Mesendoderm (in vitro differentiated cells): ENCODE results near the gene GOLGA2.
A peak's percentile ranks its signal among the peaks of the same experiment; 100 is the strongest.
"Not testable (repeated sequence)": the region's sequence is repeated elsewhere in the genome, so short reads cannot be mapped to it uniquely, and the experiment has no call there.

Experiments
- DNase-seq: peaks from one replicate; pipeline ENCODE4 v3.0.0; 2013
- H2AK5ac ChIP-seq: 2 replicates; pipeline ENCODE4 v1.6.1; 2013; ENCODE audit warnings: low read length, inconsistent platforms
- H2BK120ac ChIP-seq: 2 replicates; pipeline ENCODE4 v1.6.1; 2013; ENCODE audit warnings: low read depth, mild to moderate bottlenecking, low read length, moderate library complexity, mixed read lengths
- H2BK15ac ChIP-seq: replicated peaks from 2 replicates; pipeline ENCODE4 v1.6.1; 2013; ENCODE audit warnings: low read depth, mild to moderate bottlenecking, moderate library complexity
- H2BK5ac ChIP-seq: 2 replicates; pipeline ENCODE4 v1.6.1; 2013; ENCODE audit warnings: low read length, inconsistent platforms
- H3K18ac ChIP-seq: 2 replicates; pipeline ENCODE4 v1.6.1; 2013; ENCODE audit warnings: mild to moderate bottlenecking, low read length, mixed read lengths
- H3K23ac ChIP-seq: one replicate; pipeline ENCODE4 v1.6.1; 2013; ENCODE audit warnings: low read length
- H3K27ac ChIP-seq: 2 replicates; pipeline ENCODE4 v1.5.1; 2013; ENCODE audit warnings: low read depth, mild to moderate bottlenecking, inconsistent platforms, low read length, moderate library complexity
- H3K27me3 ChIP-seq: 2 replicates; pipeline ENCODE4 v1.6.1; 2013; ENCODE audit warnings: low read length, control low read depth, mild to moderate bottlenecking, inconsistent platforms; ENCODE audit not compliant: insufficient read depth, poor library complexity
- H3K36me3 ChIP-seq: 2 replicates; pipeline ENCODE4 v1.6.1; 2013; ENCODE audit warnings: low read length, inconsistent platforms; ENCODE audit not compliant: control insufficient read depth, insufficient read depth
- H3K4ac ChIP-seq: one replicate; pipeline ENCODE4 v1.6.1; 2013; ENCODE audit warnings: low read depth, mild to moderate bottlenecking, low read length, moderate library complexity
- H3K4me1 ChIP-seq: 2 replicates; pipeline ENCODE4 v1.6.1; 2013; ENCODE audit warnings: low read depth, low read length, inconsistent platforms; ENCODE audit not compliant: control insufficient read depth
- H3K4me2 ChIP-seq: 2 replicates; pipeline ENCODE4 v1.6.1; 2013; ENCODE audit warnings: low read length
- H3K4me3 ChIP-seq: 2 replicates; pipeline ENCODE4 v1.5.1; 2013; ENCODE audit warnings: mild to moderate bottlenecking, low read length
- H3K56ac ChIP-seq: one replicate; pipeline ENCODE4 v1.6.1; 2013; ENCODE audit warnings: low read length
- H3K79me1 ChIP-seq: 2 replicates; pipeline ENCODE4 v1.6.1; 2013; ENCODE audit warnings: low read length, inconsistent platforms
- H3K79me2 ChIP-seq: 2 replicates; pipeline ENCODE4 v1.6.1; 2013; ENCODE audit warnings: mild to moderate bottlenecking, low read length; ENCODE audit not compliant: control insufficient read depth, insufficient read depth
- H3K9ac ChIP-seq: 2 replicates; pipeline ENCODE4 v1.6.1; 2013; ENCODE audit warnings: low read length, inconsistent platforms
- H4K5ac ChIP-seq: one replicate; pipeline ENCODE4 v1.6.1; 2013; ENCODE audit warnings: low read length
- H4K8ac ChIP-seq: one replicate; pipeline ENCODE4 v1.6.1; 2013; ENCODE audit warnings: low read depth, mild to moderate bottlenecking, control low read depth, low read length, moderate library complexity
- WGBS: extraction: QIAGEN DNeasy Blood & Tissue Kit; methylation state at CpG from one replicate; pipeline ENCODE4 v1.1.7; 2013; ENCODE audit warnings: low lambda C conversion rate, missing lambda C conversion rate; ENCODE audit not compliant: insufficient coverage; ENCODE audit errors: extremely low coverage; 5-methylcytosine and 5-hydroxymethylcytosine counted together

The GOLGA2 gene

GRCh38 chr9:128286440-128286839 lies 10.6 kb upstream of the GOLGA2 start:
- no peaks in the 10 kb centered on the region for H3K36me3 ChIP-seq
- no peak overlapping the region for H2AK5ac ChIP-seq
- H3K4me1 ChIP-seq = no peaks in the 10 kb centered on the region
- no peak overlapping the region for H4K5ac ChIP-seq
- WGBS = no CpG with 5 or more reads among the region's 6 CpGs
- H3K4me3 ChIP-seq = no peak overlapping the region
- no peak overlapping the region for H4K8ac ChIP-seq
- DNase-seq = no peak
- no peaks in the 10 kb centered on the region for H3K27me3 ChIP-seq
- no peaks in the 10 kb centered on the region for H3K79me2 ChIP-seq
- no peak overlapping the region for H2BK15ac ChIP-seq
- no peak overlapping the region for H3K56ac ChIP-seq
- no peak overlapping the region for H2BK5ac ChIP-seq
- H3K9ac ChIP-seq = no peak overlapping the region
- no peak overlapping the region for H3K4ac ChIP-seq
- H3K79me1 ChIP-seq = no peaks in the 10 kb centered on the region
- no peak overlapping the region for H3K4me2 ChIP-seq
- H3K18ac ChIP-seq = no peak overlapping the region
- H3K23ac ChIP-seq = no peak overlapping the region
- no peak overlapping the region for H3K27ac ChIP-seq
- H2BK120ac ChIP-seq = no peak overlapping the region

DNA sequence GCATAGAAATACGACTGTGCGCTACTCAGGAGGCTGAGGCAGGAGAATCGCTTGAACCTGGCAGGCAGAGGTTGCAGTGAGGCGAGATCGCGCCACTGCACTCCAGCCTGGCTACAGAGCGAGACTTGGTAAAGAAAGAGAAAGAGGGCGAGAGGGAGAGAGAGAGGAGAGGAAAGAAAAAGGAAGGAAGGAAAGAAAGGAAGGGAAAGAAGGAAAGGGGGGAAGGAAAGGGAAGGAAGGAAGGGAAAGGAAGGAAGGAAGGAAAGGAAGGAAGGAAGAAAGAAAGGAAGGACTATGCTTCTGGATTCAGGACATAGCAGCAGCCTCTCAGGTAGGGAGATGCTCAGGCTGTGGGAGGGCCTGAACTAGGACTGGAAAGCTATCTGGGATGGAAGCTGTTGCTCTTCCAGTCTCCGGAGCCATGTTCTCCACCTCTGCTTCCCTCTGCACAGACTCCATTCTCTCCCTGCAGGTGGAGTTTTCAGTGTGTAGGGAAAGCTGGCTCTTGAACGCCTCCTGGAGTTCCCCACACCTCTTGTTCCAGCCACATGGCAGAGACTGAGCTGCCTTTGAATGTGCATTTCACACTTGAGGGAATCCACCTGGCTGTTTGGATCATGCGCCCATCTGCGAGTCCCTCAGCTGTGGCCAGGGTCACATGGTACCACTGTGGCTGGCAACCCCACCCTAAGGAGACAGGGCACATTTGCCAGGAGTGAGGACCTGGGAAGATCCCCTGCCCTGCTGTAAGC lies 9.4 kb upstream of the GOLGA2 start:
- Histone ChIP-seq H4K5ac (no peak overlapping the region), H3K23ac (no peak overlapping the region), H3K4ac (no peak overlapping the region), H3K9ac (no peak overlapping the region), H4K8ac (no peak overlapping the region), H3K56ac (no peak overlapping the region), H3K27ac (no peak overlapping the region), H3K36me3 (no peaks in the 10 kb centered on the region), H3K18ac (no peak overlapping the region), H3K79me1 (no peaks in the 10 kb centered on the region), H3K79me2 (no peaks in the 10 kb centered on the region), H2AK5ac (no peak overlapping the region), H3K4me3 (no peak overlapping the region), H3K4me2 (no peak overlapping the region), H3K4me1 (no peaks in the 10 kb centered on the region), H3K27me3 (no peaks in the 10 kb centered on the region), H2BK120ac (no peak overlapping the region), H2BK5ac (no peak overlapping the region), H2BK15ac (no peak overlapping the region)
- WGBS = no CpG with 5 or more reads among the region's 12 CpGs
- no peak for DNase-seq

- Histone ChIP-seq H3K9ac (no peak overlapping the region), H2BK120ac (no peak overlapping the region), H3K79me2 (no peaks in the 10 kb centered on the region), H3K36me3 (no peaks in the 10 kb centered on the region), H4K8ac (no peak overlapping the region), H3K23ac (peak overlapping the region; percentile 45), H3K27ac (no peak overlapping the region), H3K4me1 (no peaks in the 10 kb centered on the region), H3K18ac (no peak overlapping the region), H3K4me3 (no peak overlapping the region), H3K56ac (no peak overlapping the region), H2BK5ac (no peak overlapping the region), H3K4me2 (no peak overlapping the region), H4K5ac (no peak overlapping the region), H2AK5ac (no peak overlapping the region), H2BK15ac (no peak overlapping the region), H3K27me3 (no peaks in the 10 kb centered on the region), H3K79me1 (peaks cover 1% of the 10 kb centered on the region), H3K4ac (no peak overlapping the region)
- WGBS = no CpG with 5 or more reads among the region's 6 CpGs
- DNase-seq = no peak
Measured at GRCh38 chr9:128282500-128282899, 6.7 kb upstream of the GOLGA2 start.

DNA sequence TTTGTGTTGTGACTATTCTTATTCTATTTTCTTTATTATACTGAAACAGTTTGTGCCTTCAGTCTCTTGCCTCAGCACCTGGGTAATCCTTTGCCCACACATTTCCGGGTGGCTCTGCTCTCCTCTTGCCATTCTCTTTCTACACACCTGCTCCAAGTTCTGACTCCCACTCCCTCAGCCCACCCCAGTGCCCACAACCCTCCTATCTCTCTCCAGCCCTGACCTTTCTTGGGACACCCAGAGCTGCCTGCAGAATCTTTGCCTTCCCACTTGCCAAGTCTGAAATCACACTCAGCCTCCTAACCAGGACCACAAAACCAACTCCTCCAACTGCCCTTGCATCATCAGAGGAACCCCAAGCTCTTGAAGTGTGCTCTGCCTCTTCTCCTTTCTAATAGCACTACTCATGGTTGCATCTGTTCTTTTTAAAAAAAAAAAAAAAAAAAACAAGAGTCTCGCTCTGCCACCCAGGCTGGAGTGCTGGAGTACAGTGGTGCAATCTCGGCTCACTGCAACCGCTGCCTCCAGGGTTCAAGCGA lies 4.3 kb upstream of the GOLGA2 start:
- no CpG with 5 or more reads among the region's 5 CpGs for WGBS
- Histone ChIP-seq H2AK5ac (no peak overlapping the region), H3K56ac (no peak overlapping the region), H3K79me1 (peaks cover 4% of the 10 kb centered on the region), H3K4me3 (no peak overlapping the region), H4K8ac (no peak overlapping the region), H3K9ac (no peak overlapping the region), H2BK15ac (no peak overlapping the region), H2BK5ac (no peak overlapping the region), H3K23ac (no peak overlapping the region), H3K79me2 (no peaks in the 10 kb centered on the region), H3K4ac (no peak overlapping the region), H3K4me1 (peaks cover 2% of the 10 kb centered on the region), H3K4me2 (no peak overlapping the region), H3K18ac (no peak overlapping the region), H4K5ac (no peak overlapping the region), H3K27me3 (no peaks in the 10 kb centered on the region), H3K36me3 (no peaks in the 10 kb centered on the region), H2BK120ac (no peak overlapping the region), H3K27ac (no peak overlapping the region)
- no peak for DNase-seq

- not testable (repeated sequence) for DNase-seq, H2AK5ac ChIP-seq
Measured at GRCh38 chr9:128279088-128280073, 3.6 kb upstream of the GOLGA2 start.

More at GRCh38 chr9:128279088-128280073, 3.6 kb upstream of the GOLGA2 start:
- not testable (repeated sequence) for H2BK120ac ChIP-seq, H3K4ac ChIP-seq, H4K8ac ChIP-seq, H3K79me2 ChIP-seq, H3K79me1 ChIP-seq, H3K36me3 ChIP-seq, H3K18ac ChIP-seq, H4K5ac ChIP-seq, H3K9ac ChIP-seq, H3K27ac ChIP-seq, H3K4me1 ChIP-seq, H2BK5ac ChIP-seq, H3K23ac ChIP-seq, H3K56ac ChIP-seq, H3K4me2 ChIP-seq, H3K4me3 ChIP-seq, H2BK15ac ChIP-seq, H3K27me3 ChIP-seq
- no CpG with 5 or more reads among the region's 22 CpGs for WGBS
